ENCODE results near the gene PIH1D2. TPM values are rescaled to one million over a fixed set of nuclear protein-coding genes. Genes with fewer than 3 reads are reported as not detected.

PIH1D2 gene
- total RNA-seq = 1 to 10 TPM in 2 of 4 donors, under 1 TPM in 1, not detected in 1; 0.48 to 2.4 (median 1.8) TPM

- DNase-seq (ENCODE audit: low spot score) (peak; percentile 45), ATAC-seq (ENCODE audit: low FRiP score) (peak; percentile 92)
- no peak for TF ChIP-seq CTCF (IDR thresholded peaks at IDR 0.05)
Observed at GRCh38 chr11:112073941-112074811, at the start of gene PIH1D2, which contains the start of gene NKAPD1. PIH1D2 (minus strand) TSS chr11:112074017; CDS start chr11:112073174, 843 bp downstream. NKAPD1 (plus strand) TSS chr11:112074299; CDS start chr11:112075575, 1,276 bp downstream.

- ATAC-seq (ENCODE audit: low FRiP score) (no peak), DNase-seq (ENCODE audit: low spot score) (no peak)
- TF ChIP-seq CTCF (IDR thresholded peaks at IDR 0.05) = no peak
Observed at GRCh38 chr11:112123129-112123528, 49.3 kb upstream of the PIH1D2 start.

- no peak for ATAC-seq (ENCODE audit: low FRiP score)
- TF ChIP-seq CTCF (IDR thresholded peaks at IDR 0.05) = no peak
- no peak for DNase-seq (ENCODE audit: low spot score)
Observed at GRCh38 chr11:112121981-112122615, 48.3 kb upstream of the PIH1D2 start.

GRCh38 chr11:112118176-112118575 lies 44.4 kb upstream of the PIH1D2 start:
- no peak for TF ChIP-seq CTCF (IDR thresholded peaks at IDR 0.05)
- ATAC-seq (ENCODE audit: low FRiP score) (no peak), DNase-seq (ENCODE audit: low spot score) (no peak)

- DNase-seq (ENCODE audit: low spot score) (no peak), ATAC-seq (ENCODE audit: low FRiP score) (no peak)
- TF ChIP-seq CTCF (IDR thresholded peaks at IDR 0.05) = no peak
Observed at GRCh38 chr11:112115386-112115785, 41.6 kb upstream of the PIH1D2 start.

- TF ChIP-seq CTCF (IDR thresholded peaks at IDR 0.05) = no peak
- no peak for ATAC-seq (ENCODE audit: low FRiP score)
- DNase-seq (ENCODE audit: low spot score) = no peak
Observed at GRCh38 chr11:112114460-112114859, 40.6 kb upstream of the PIH1D2 start.

Measured in omental fat pad (tissue), 4 donors.